Left kidney (tissue), 2 donors: Measurements from ENCODE around the gene N4BP3. TPM values are rescaled to one million over a fixed set of nuclear protein-coding genes. Genes with fewer than 3 reads are reported as not detected.
"Not testable (repeated sequence)": the region's sequence is repeated elsewhere in the genome, so short reads cannot be mapped to it uniquely, and the experiment has no call there.

Source experiments
- DNase-seq: peaks from one replicate; pipeline ENCODE4 v3.0.0-alpha.2; 2013
- polyA plus RNA-seq: library from polyadenylated mRNA; unstranded; fragments of 120-200 nt; gene quantifications from one replicate; pipeline ENCODE4 v1.2.1, GENCODE V29; 2013; ENCODE audit not compliant: insufficient read length

N4BP3 gene
- polyA plus RNA-seq, 1 donor, result 3.4 TPM

- DNase-seq, result no peak
Observed at GRCh38 chr5:178121391-178122276, 8.3 kb downstream of the N4BP3 start.

DNA sequence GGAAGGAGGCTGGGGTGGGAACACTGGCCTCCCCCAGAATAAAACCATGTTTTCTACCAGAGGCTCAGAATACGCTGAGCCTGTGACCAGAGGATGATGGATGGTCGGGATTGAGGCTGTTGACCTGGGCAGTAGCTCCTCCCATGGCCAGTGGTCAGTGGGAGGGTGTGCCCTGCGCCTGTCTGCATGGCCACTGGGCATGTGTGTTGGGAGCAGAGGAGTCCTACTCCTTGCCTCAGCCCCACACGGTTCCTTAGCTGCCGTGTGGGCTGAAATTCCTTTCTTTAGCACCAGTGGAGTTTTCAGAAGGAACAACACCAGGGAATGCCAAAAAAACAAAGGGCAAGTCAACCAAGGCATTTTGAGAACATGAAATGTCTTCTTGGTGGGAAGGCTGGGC is 9.0 kb downstream of the N4BP3 start:
- DNase-seq, result no peak

GRCh38 chr5:178123094-178123965 is 10.0 kb downstream of the N4BP3 start:
- no peak for DNase-seq

DNA sequence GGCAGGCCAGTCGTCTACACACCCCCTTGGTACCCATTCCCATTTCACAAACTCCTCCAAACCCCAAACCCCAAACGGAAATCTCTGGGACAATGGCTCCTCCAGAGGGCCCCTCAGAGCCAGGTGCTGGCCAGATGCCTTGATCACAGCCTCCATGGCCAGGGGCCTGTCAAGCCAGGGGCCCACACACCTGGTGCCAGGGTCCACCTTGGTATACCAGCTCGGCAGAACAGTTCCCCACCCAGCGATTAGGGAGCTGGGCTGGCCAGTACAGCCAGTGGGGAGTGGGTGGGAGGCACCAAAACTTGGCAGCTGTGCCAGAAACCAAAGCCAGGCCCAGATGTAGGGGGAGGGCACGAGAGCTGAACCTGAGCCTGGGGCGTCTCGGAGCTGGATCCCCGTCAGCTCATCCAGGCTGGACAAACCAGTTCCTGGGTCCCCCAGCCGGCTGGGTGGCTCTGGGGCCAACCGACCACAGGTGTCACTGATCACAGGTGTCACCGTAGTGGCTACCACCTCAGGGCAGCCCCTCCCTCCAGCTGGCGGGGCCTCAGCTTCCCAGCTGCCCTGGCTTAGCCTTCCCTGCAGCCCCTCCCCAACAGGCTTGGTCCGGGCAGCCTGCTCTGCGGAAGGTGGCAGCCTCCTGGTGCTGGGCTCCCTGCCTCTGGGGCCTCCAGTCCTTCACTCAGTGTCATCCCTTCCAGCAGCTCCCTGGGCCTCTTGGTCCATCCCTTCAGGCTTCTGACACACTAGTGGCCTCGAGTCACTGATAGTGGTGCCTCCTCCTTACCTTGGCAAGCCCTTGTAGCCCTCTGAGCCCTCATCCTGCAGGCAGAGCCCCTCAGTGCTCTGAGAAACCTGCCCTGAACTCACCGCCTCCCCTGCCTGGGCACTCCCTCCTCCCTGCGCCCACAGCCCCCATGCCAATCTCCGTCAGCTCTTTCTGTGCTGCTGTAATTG is 10.9 kb downstream of the N4BP3 start:
- no peak for DNase-seq

- DNase-seq, result no peak
Observed at GRCh38 chr5:178125253-178125906, 12.0 kb downstream of the N4BP3 start.

GRCh38 chr5:178126556-178126955 is 13.2 kb downstream of the N4BP3 start:
- no peak for DNase-seq

GRCh38 chr5:178127300-178128009 is 14.1 kb downstream of the N4BP3 start:
- not testable (repeated sequence) for DNase-seq

- DNase-seq, result no peak
Observed at GRCh38 chr5:178129296-178129695, 16.0 kb downstream of the N4BP3 start.

DNA sequence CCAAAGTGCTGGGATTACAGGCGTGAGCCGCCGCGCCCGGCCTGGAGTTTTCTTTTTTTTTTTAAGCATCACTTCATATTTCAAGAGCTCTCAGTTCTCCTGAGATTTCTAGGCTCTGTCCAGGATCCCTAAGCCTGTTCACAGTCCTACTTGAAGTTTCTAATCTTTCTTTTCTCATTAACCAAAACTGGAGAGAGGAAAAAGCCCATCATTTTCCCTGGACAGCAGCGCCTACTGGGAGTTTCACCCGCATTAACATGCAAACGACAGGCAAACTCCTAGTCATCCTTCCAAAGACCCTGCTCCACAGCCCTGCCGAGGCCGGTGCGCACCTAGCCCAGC is 16.9 kb downstream of the N4BP3 start:
- not testable (repeated sequence) for DNase-seq

DNA sequence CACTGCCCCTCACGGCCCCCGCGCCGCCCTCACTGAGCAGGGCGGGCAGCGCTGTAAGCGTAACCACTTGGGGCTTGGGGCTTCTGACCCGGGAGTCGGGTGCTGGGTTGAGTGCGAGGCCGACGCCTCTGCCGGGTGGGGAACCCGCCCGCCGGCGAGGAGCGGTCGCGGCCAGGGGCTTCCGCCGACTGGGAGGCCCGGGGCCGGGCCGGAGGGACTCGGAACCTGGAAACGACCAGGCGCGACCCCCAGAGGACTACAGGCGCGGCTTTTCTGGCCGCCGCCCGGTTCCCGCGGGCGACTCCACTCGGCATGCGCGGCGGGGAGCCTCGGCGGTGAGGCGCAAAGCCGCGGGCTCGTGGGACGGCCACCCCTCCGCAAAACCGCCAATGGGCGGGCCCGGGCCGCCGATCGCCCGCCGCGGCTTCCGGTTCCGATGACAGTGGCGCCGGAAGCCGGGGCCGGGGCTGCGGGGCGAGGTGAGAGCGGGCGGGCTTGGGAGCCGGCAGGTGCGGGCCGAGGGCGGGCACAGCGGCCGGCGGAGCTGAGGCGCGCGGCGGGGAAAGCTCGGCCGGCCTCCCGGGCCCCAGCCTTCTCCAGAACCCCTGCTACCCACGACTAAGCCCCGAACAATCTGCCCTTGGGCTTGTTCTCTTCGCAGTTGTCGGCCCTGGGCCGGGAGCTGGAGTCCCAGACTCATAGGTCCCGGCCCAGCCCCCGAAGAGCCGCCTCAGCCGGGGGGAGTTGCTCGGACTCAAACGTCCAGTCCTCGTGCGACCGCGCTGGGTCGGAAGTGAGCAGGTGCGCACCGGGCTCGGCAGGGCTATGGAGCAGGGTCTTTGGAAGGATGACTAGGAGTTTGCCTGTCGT is 17.5 kb downstream of the N4BP3 start, which contains the start of gene RMND5B:
RMND5B (plus strand) TSS at position 439 of the 870 bp plus-strand sequence. CDS start 7,106 bp downstream, outside the sequence.
- peak; percentile 81 for DNase-seq

GRCh38 chr5:178131446-178131996 is 18.2 kb downstream of the N4BP3 start:
- DNase-seq, result no peak

- no peak for DNase-seq
Observed at GRCh38 chr5:178136990-178137389, 23.7 kb downstream of the N4BP3 start.

- no peak for DNase-seq
Observed at GRCh38 chr5:178137991-178138390, 24.7 kb downstream of the N4BP3 start.

- no peak for DNase-seq
Observed at GRCh38 chr5:178141550-178141949, 28.2 kb downstream of the N4BP3 start.

DNA sequence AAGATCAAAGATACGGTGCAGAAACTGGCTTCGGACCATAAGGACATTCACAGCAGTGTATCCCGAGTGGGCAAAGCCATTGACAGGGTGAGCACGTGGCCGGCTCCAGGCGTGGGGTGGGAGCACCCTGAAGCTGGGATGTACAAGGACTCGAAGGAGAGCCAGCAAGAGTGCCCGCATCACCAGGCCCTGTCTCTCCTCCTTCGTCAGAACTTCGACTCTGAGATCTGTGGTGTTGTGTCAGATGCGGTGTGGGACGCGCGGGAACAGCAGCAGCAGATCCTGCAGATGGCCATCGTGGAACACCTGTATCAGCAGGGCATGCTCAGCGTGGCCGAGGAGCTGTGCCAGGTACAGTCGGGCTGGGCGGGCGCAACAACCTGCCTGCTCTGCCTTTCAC is 29.3 kb downstream of the N4BP3 start:
- DNase-seq, result no peak

- no peak for DNase-seq
Observed at GRCh38 chr5:178143246-178143645, 29.9 kb downstream of the N4BP3 start.

DNA sequence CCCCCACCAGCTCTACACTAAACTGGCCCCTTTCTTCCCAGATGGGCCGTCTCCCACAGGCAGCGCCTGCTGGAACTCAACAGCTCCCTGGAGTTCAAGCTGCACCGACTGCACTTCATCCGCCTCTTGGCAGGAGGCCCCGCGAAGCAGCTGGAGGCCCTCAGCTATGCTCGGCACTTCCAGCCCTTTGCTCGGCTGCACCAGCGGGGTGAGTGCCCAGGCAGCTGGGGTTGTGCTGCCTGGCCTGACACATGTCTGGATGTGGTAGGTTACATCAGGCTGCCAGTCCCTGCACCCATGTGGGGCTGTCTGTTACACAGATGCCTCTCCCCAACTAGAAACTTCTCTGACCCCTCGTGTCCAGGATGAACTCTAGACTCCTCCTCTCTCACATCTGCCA is 30.6 kb downstream of the N4BP3 start:
- no peak for DNase-seq

DNA sequence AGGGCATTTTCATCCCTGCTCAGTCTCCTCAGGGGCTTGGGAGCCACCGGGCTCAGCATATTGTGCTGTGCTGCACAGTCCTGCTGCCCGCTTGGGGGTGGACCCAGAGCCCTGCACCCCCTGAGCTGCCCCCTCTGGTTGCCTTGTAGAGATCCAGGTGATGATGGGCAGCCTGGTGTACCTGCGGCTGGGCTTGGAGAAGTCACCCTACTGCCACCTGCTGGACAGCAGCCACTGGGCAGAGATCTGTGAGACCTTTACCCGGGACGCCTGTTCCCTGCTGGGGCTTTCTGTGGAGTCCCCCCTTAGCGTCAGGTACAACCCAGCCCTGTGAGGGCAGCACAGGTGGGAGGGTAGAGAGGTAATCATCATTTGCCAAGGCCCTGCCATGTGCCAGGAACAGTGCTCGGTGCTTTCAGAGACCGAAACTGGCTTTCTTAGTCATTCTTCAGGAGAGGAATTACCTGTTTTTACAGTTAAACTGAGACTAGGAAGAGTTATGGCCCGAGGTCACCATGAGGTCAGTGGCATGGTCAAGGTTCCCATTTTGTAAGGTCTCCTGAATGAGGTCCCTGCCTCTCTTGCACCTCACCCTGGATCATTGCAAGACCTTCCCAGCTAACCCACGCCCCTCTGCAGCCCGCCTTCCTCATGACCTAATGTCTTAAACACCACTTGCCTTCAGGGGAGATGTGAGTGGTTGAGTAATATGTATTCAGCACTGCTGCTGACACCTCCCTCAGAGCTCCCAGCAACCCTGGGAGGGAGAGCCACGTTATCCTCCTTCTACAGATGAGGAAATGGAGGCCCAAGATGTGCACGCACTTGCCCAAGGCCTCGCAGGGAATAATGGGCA is 32.9 kb downstream of the N4BP3 start:
- DNase-seq, result no peak
